DND-41 (cell line): ENCODE measurements around the gene STRN3.

Source experiments
- ATAC-seq: fragments of 200-7000 bp; cut with Tn5 transposase; 3 replicates; pipeline ENCODE4 v1.9.1; 2021; ENCODE audit warnings: low read depth; ENCODE audit not compliant: insufficient read depth
- DNase-seq: peaks from one replicate; pipeline ENCODE4 v3.0.0-alpha.2; 2020
- H2AFZ ChIP-seq: 2 replicates; pipeline ENCODE4 v1.6.0; 2012; ENCODE audit warnings: low read depth, low read length
- H3K27ac ChIP-seq: 2 replicates; pipeline ENCODE4 v1.5.1; 2012; ENCODE audit warnings: low read length, inconsistent platforms
- H3K27me3 ChIP-seq: fragments of 200-600 bp; sonication (generic); 2 replicates; pipeline ENCODE4 v1.6.0; 2012; ENCODE audit warnings: low read length, mild to moderate bottlenecking, inconsistent platforms; ENCODE audit not compliant: insufficient read depth, poor library complexity
- H3K36me3 ChIP-seq: 2 replicates; pipeline ENCODE4 v1.5.1; 2012; ENCODE audit warnings: low read length, inconsistent platforms; ENCODE audit not compliant: insufficient read depth
- H3K4me1 ChIP-seq: 2 replicates; pipeline ENCODE4 v1.5.1; 2012; ENCODE audit warnings: mild to moderate bottlenecking, low read length; ENCODE audit not compliant: insufficient read depth
- H3K4me2 ChIP-seq: 2 replicates; pipeline ENCODE4 v1.6.0; 2012; ENCODE audit warnings: mild to moderate bottlenecking, moderate library complexity, low read length, inconsistent platforms; ENCODE audit not compliant: insufficient read depth
- H3K4me3 ChIP-seq, 2 experiments: fragments of 200-600 bp in 1 of 2; shearing (Covaris generic) in 1 of 2; 2 replicates each; pipeline ENCODE4 v1.5.1; 2012 to 2016; ENCODE audit warnings: inconsistent platforms in 2 of 2, low read length in 2 of 2, mild to moderate bottlenecking in 2 of 2, low read depth in 1 of 2, moderate library complexity in 1 of 2
- H3K79me2 ChIP-seq: 2 replicates; pipeline ENCODE4 v1.6.0; 2012; ENCODE audit warnings: low read length, inconsistent platforms; ENCODE audit not compliant: insufficient read depth
- H3K9ac ChIP-seq: 2 replicates; pipeline ENCODE4 v1.6.0; 2012; ENCODE audit warnings: low read depth, mild to moderate bottlenecking, inconsistent platforms, low read length, moderate library complexity
- H3K9me3 ChIP-seq: 2 replicates; pipeline ENCODE4 v1.5.1; 2012; ENCODE audit warnings: low read length, moderate library complexity, mild to moderate bottlenecking, inconsistent platforms; ENCODE audit not compliant: insufficient read depth, severe bottlenecking
- H4K20me1 ChIP-seq: 2 replicates; pipeline ENCODE4 v1.6.0; 2012; ENCODE audit warnings: low read length; ENCODE audit not compliant: insufficient read depth
- EZH2 ChIP-seq: IDR thresholded peaks from 3 replicates; pipeline ENCODE4 v1.6.1; 2012; ENCODE audit warnings: borderline replicate concordance, low read depth, mild to moderate bottlenecking, moderate library complexity, low read length, inconsistent platforms; ENCODE audit not compliant: severe bottlenecking
- TF ChIP-seq, protein P1 (sequence below): IDR thresholded peaks from 2 replicates; pipeline ENCODE4 v1.5.1; 2012; ENCODE audit warnings: borderline replicate concordance, low read length, moderate library complexity, mild to moderate bottlenecking; ENCODE audit not compliant: poor library complexity, severe bottlenecking; ENCODE audit errors: extremely low read depth

STRN3 gene

DNA sequence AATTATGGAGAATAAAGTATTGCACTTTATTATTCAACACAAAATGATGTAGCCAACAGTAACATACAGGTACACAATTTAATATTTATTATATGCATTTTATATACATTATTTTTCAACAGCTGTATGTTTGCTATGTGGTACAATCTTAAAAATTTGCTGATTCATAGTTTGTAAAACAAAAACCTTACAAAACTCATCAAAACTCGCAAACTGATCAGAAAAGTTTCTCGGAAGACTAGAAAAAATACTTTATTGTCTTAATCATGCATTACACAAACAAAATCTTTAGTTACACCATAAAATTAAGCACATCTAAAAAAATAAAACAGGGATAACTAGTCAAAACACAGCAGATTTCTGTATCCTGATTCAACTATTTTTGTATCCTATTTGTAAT, 132.4 kb downstream of the STRN3 start:
- DNase-seq (no peak), ATAC-seq (no peak)
- no peaks in the 10 kb centered on the region for H3K27me3 ChIP-seq
- no peak overlapping the region for H3K4me2 ChIP-seq
- H3K9ac ChIP-seq: no peak overlapping the region
- no peak for TF ChIP-seq EZH2
- TF ChIP-seq, protein P1, sequence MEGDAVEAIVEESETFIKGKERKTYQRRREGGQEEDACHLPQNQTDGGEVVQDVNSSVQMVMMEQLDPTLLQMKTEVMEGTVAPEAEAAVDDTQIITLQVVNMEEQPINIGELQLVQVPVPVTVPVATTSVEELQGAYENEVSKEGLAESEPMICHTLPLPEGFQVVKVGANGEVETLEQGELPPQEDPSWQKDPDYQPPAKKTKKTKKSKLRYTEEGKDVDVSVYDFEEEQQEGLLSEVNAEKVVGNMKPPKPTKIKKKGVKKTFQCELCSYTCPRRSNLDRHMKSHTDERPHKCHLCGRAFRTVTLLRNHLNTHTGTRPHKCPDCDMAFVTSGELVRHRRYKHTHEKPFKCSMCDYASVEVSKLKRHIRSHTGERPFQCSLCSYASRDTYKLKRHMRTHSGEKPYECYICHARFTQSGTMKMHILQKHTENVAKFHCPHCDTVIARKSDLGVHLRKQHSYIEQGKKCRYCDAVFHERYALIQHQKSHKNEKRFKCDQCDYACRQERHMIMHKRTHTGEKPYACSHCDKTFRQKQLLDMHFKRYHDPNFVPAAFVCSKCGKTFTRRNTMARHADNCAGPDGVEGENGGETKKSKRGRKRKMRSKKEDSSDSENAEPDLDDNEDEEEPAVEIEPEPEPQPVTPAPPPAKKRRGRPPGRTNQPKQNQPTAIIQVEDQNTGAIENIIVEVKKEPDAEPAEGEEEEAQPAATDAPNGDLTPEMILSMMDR: no peak
- no peaks in the 10 kb centered on the region for H4K20me1 ChIP-seq
- H3K36me3 ChIP-seq: peaks cover 35% of the 10 kb centered on the region
- no peak overlapping the region for H3K4me3 ChIP-seq
- no peak overlapping the region for H2AFZ ChIP-seq
- H3K27ac ChIP-seq: no peak overlapping the region
- no peaks in the 10 kb centered on the region for H3K9me3 ChIP-seq
- H3K79me2 ChIP-seq: no peaks in the 10 kb centered on the region
- no peaks in the 10 kb centered on the region for H3K4me1 ChIP-seq

DNA sequence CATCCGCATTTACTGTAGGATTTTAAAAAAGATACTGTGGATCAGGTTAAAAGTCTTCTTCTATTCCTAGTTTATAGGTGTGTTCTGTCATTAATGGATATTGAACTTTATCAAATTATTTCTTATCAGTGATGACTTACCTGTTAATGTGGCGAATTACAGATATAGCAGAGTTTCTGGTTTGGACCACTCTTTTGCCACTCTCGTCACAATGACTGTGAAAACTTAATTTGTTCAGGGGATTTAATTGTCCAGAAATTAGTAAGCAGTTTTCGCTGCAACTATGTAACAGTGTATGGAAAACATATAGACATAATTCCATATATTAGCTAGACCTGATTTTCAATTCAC, 137.0 kb downstream of the STRN3 start:
- Histone ChIP-seq H2AFZ (no peak overlapping the region), H3K4me2 (no peak overlapping the region), H3K4me3 (no peak overlapping the region), H3K9me3 (no peaks in the 10 kb centered on the region), H3K36me3 (peaks cover 3% of the 10 kb centered on the region; the same call in 1 of the 2 replicates), H3K27me3 (no peaks in the 10 kb centered on the region), H4K20me1 (no peaks in the 10 kb centered on the region), H3K9ac (no peak overlapping the region), H3K4me1 (no peaks in the 10 kb centered on the region), H3K79me2 (no peaks in the 10 kb centered on the region), H3K27ac (no peak overlapping the region)
- DNase-seq (no peak), ATAC-seq (no peak)
- TF ChIP-seq EZH2: no peak
- TF ChIP-seq, protein P1: no peak

DNA sequence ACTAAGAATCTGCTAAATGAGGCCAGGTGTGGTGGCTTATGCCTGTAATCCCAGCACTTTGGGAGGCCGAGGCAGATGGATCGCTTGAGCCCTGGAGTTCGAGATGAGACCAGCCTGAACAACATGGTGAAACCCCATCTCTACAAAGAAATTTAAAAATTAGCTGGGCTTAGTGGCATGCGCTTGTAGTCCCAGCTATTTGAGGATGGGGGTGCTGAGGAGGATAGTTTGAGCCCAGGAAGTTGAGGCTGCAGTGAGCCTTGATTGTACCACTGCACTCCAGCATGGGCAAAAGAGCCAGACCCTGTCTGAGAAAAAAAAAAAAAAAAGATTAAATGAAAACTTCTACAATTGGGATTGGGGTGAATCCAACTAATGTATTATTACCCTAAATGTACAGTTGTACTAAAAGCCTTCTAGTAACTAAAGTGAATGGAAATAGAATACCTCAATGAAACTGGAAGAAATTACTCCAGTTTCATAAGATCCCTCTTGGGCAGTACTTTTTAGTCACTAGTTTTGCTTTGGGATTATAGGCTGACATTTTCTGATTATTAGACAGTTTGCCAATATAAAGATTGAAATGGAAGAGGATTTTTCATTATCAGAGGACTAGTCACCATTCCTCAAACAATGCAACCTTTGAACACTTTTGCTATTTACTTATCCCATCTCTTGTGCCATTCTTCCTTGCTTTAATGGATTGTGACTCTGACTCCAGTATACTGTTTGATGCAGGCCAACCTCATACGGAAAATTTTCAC, 137.5 kb downstream of the STRN3 start:
- H3K36me3 ChIP-seq: no peaks in the 10 kb centered on the region
- H3K79me2 ChIP-seq: no peaks in the 10 kb centered on the region
- H3K4me1 ChIP-seq: no peaks in the 10 kb centered on the region
- ATAC-seq (0 out of 3 replicates have a peak, but pooled peaks have one; percentile 22), DNase-seq (no peak)
- no peak overlapping the region for H2AFZ ChIP-seq
- no peaks in the 10 kb centered on the region for H3K27me3 ChIP-seq
- H4K20me1 ChIP-seq: no peaks in the 10 kb centered on the region
- H3K27ac ChIP-seq: no peak overlapping the region
- H3K4me2 ChIP-seq: no peak overlapping the region
- H3K4me3 ChIP-seq: no peak overlapping the region
- no peaks in the 10 kb centered on the region for H3K9me3 ChIP-seq
- no peak overlapping the region for H3K9ac ChIP-seq
- TF ChIP-seq, protein P1: no peak
- TF ChIP-seq EZH2: no peak
